Neural cell (in vitro differentiated cells): Measurements from ENCODE around the gene PTPRN2. TPM values are rescaled to one million over a fixed set of nuclear protein-coding genes. Genes with fewer than 3 reads are reported as not detected.

Source experiments
- H2AFZ ChIP-seq: fragments of 200-600, 300-800 bp; sonication (generic), shearing (Covaris generic); 2 replicates; pipeline ENCODE4 v1.6.0; 2014; ENCODE audit warnings: low read depth, mild to moderate bottlenecking, antibody characterized with exemption, low read length, moderate library complexity
- H3F3A ChIP-seq: fragments of 200-600 bp; shearing (Covaris generic); 2 replicates; pipeline ENCODE4 v1.6.1; 2016; ENCODE audit warnings: mild to moderate bottlenecking, moderate library complexity, mixed read lengths, antibody characterized with exemption, low read length; ENCODE audit not compliant: insufficient read depth, poor library complexity, severe bottlenecking
- H3K27ac ChIP-seq: fragments of 200-600, 300-800 bp; sonication (generic), shearing (Covaris generic); 2 replicates; pipeline ENCODE4 v1.5.1; 2014; ENCODE audit warnings: mild to moderate bottlenecking, low read length, moderate library complexity
- H3K27me3 ChIP-seq: fragments of 300-800, 200-600 bp; sonication (generic), shearing (Covaris generic); 2 replicates; pipeline ENCODE4 v1.6.0; 2014; ENCODE audit warnings: mild to moderate bottlenecking, low read depth, low read length, moderate library complexity; ENCODE audit not compliant: insufficient read depth
- H3K36me3 ChIP-seq: fragments of 300-800, 200-600 bp; sonication (generic), shearing (Covaris generic); 2 replicates; pipeline ENCODE4 v1.5.1; 2014; ENCODE audit warnings: mild to moderate bottlenecking, antibody characterized with exemption, low read length, moderate library complexity; ENCODE audit not compliant: insufficient read depth
- H3K4me2 ChIP-seq: fragments of 300-800, 200-600 bp; sonication (generic), shearing (Covaris generic); 2 replicates; pipeline ENCODE4 v1.6.0; 2014; ENCODE audit warnings: mild to moderate bottlenecking, low read length
- H3K4me3 ChIP-seq: fragments of 300-800, 200-600 bp; sonication (generic), shearing (Covaris generic); 2 replicates; pipeline ENCODE4 v1.5.1; 2014; ENCODE audit warnings: mild to moderate bottlenecking, low read length, moderate library complexity
- H3K79me2 ChIP-seq: fragments of 200-600 bp; shearing (Covaris generic); replicated peaks from 2 replicates; pipeline ENCODE4 v1.6.0; 2014; ENCODE audit warnings: mild to moderate bottlenecking, low read length, moderate library complexity; ENCODE audit not compliant: insufficient read depth
- H3K9ac ChIP-seq: fragments of 300-800, 200-600 bp; sonication (generic), shearing (Covaris generic); 2 replicates; pipeline ENCODE4 v1.6.1; 2016; ENCODE audit warnings: mild to moderate bottlenecking, low read length, mixed read lengths
- H3K9me2 ChIP-seq: fragments of 200-600 bp; shearing (Covaris generic); 2 replicates; pipeline ENCODE4 v1.6.1; 2016; ENCODE audit warnings: mild to moderate bottlenecking, low read length, mixed read lengths; ENCODE audit not compliant: insufficient read depth
- H3K9me3 ChIP-seq: fragments of 200-600, 300-800 bp; sonication (generic), shearing (Covaris generic); 2 replicates; pipeline ENCODE4 v1.6.1; 2016; ENCODE audit warnings: mild to moderate bottlenecking, mixed run types, low read length, moderate library complexity, mixed read lengths
- H4K20me1 ChIP-seq: fragments of 200-600 bp; shearing (Covaris generic); 2 replicates; pipeline ENCODE4 v1.6.1; 2016; ENCODE audit warnings: mild to moderate bottlenecking, mixed run types; ENCODE audit not compliant: insufficient read depth
- CTCF ChIP-seq: fragments of 450-650 bp; IDR thresholded peaks from 2 replicates; pipeline ENCODE4 v1.5.1; 2014; ENCODE audit warnings: antibody characterized with exemption, mild to moderate bottlenecking, moderate library complexity; ENCODE audit not compliant: poor library complexity, severe bottlenecking
- EP300 ChIP-seq: fragments of 450-650 bp; conservative IDR thresholded peaks from 2 replicates; pipeline ENCODE4 v1.6.1; 2014; ENCODE audit warnings: antibody characterized with exemption, mild to moderate bottlenecking, moderate library complexity; ENCODE audit not compliant: poor library complexity, severe bottlenecking
- EZH2 ChIP-seq: fragments of 200-600, 300-800 bp; shearing (Covaris generic), sonication (generic); IDR thresholded peaks from 2 replicates; pipeline ENCODE4 v1.6.1; 2014; ENCODE audit warnings: antibody characterized with exemption, low read length, borderline replicate concordance, mild to moderate bottlenecking; ENCODE audit not compliant: insufficient read depth, poor library complexity, severe bottlenecking
- MXI1 ChIP-seq: fragments of 450-650 bp; conservative IDR thresholded peaks from 2 replicates; pipeline ENCODE4 v1.6.1; 2014; ENCODE audit warnings: antibody characterized with exemption, mild to moderate bottlenecking; ENCODE audit not compliant: poor library complexity, severe bottlenecking
- POLR2AphosphoS5 ChIP-seq: IDR thresholded peaks from 2 replicates; pipeline ENCODE4 v1.6.1; 2012
- RAD21 ChIP-seq: fragments of 450-650 bp; conservative IDR thresholded peaks from 2 replicates; pipeline ENCODE4 v1.6.1; 2014; ENCODE audit warnings: antibody characterized with exemption, mild to moderate bottlenecking, moderate library complexity
- REST ChIP-seq: IDR thresholded peaks from 2 replicates; pipeline ENCODE4 v1.6.1; 2012; ENCODE audit warnings: borderline replicate concordance
- SMC3 ChIP-seq: fragments of 450-650 bp; conservative IDR thresholded peaks from 2 replicates; pipeline ENCODE4 v1.6.1; 2014; ENCODE audit warnings: antibody characterized with exemption, mild to moderate bottlenecking, moderate library complexity; ENCODE audit not compliant: poor library complexity
- TAF1 ChIP-seq: IDR thresholded peaks from 2 replicates; pipeline ENCODE4 v1.6.1; 2012; ENCODE audit warnings: low read depth
- polyA plus RNA-seq: library from polyadenylated mRNA; depleted of rRNA; stranded (reverse); fragments of >200 nt; gene quantifications from 2 replicates; pipeline ENCODE4 v1.2.3, GENCODE V29; 2014

Gene PTPRN2
- polyA plus RNA-seq, 1 donor from 2014 or later: 31.0 TPM

GRCh38 chr7:157715071-157715937, 872.3 kb downstream of the PTPRN2 start:
- H4K20me1 ChIP-seq: no peaks in the 10 kb centered on the region
- TF ChIP-seq CTCF (no peak), EP300 (no peak), RAD21 (no peak), MXI1 (no peak), SMC3 (no peak), REST (no peak), EZH2 (no peak), TAF1 (no peak)

GRCh38 chr7:157714166-157715070, 873.2 kb downstream of the PTPRN2 start:
- Histone ChIP-seq H4K20me1 (no peaks in the 10 kb centered on the region), H3K27me3 (no peaks in the 10 kb centered on the region), H2AFZ (no peak overlapping the region), H3K4me2 (no peak overlapping the region), H3K4me3 (no peak overlapping the region), H3K36me3 (no peaks in the 10 kb centered on the region), H3K9ac (no peak overlapping the region), H3K9me2 (no peaks in the 10 kb centered on the region), H3K9me3 (no peaks in the 10 kb centered on the region), H3F3A (no peaks in the 10 kb centered on the region), H3K27ac (no peak overlapping the region), H3K79me2 (no peaks in the 10 kb centered on the region)
- no peak for TF ChIP-seq SMC3
- TF ChIP-seq CTCF: no peak
- no peak for TF ChIP-seq POLR2AphosphoS5

More at GRCh38 chr7:157715071-157715937, 872.3 kb downstream of the PTPRN2 start:
- no peaks in the 10 kb centered on the region for H3K36me3 ChIP-seq
- H3K27me3 ChIP-seq: no peaks in the 10 kb centered on the region
- H3F3A ChIP-seq: no peaks in the 10 kb centered on the region
- no peak overlapping the region for H3K9ac ChIP-seq
- H3K27ac ChIP-seq: no peak overlapping the region
- H3K79me2 ChIP-seq: no peaks in the 10 kb centered on the region
- no peak overlapping the region for H3K4me2 ChIP-seq
- H3K9me3 ChIP-seq: no peaks in the 10 kb centered on the region
- H3K9me2 ChIP-seq: no peaks in the 10 kb centered on the region
- no peak overlapping the region for H3K4me3 ChIP-seq
- H2AFZ ChIP-seq: no peak overlapping the region
